Endothelial cell of umbilical vein (primary cell): ENCODE data around the gene SMARCAL1. TPM values are rescaled to one million over a fixed set of nuclear protein-coding genes. Genes with fewer than 3 reads are reported as not detected.

Experiments
- BruUV-seq: library from RNA; stranded (reverse); fragments of 400-500 nt; replicated peaks from 2 replicates; lab custom pipeline; 2021; lab: Mats Ljungman, UMichigan
- CTCF ChIA-PET: fragments of 300-600, 350-600 bp; sonication (Branson Sonifier 250); formaldehyde crosslinking; loops from one replicate; lab custom pipeline; 2021; ENCODE audit warnings: antibody characterized with exemption, inconsistent platforms; lab: Charles Lee
- POLR2A ChIA-PET: fragments of 300-600, 350-600 bp; sonication (Branson Sonifier 250); formaldehyde crosslinking; loops from one replicate; lab custom pipeline; 2021; ENCODE audit warnings: antibody characterized with exemption, inconsistent platforms; lab: Charles Lee
- DNase-seq: peaks from one replicate; pipeline ENCODE4 v3.0.0-alpha.2; 2011; ENCODE audit warnings: low read depth, low spot score
- FAIRE-seq: peaks from 2 replicates; lab custom pipeline; 2011; peaks lifted over from hg19 to GRCh38; lab: Jason Lieb, UNC
- H2AFZ ChIP-seq: 2 replicates; pipeline ENCODE4 v1.6.0; 2012; ENCODE audit warnings: low read depth, low read length, control low read depth, inconsistent platforms
- H3K27ac ChIP-seq: 2 replicates; pipeline ENCODE4 v1.5.1; 2011; ENCODE audit warnings: low read depth, mild to moderate bottlenecking, control low read depth, low read length, moderate library complexity; ENCODE audit not compliant: insufficient read depth
- H3K27me3 ChIP-seq, 2 experiments: 2 replicates each; pipeline versions ENCODE4 v1.6.0 to v1.6.1; 2011; ENCODE audit warnings: low read length in 2 of 2, mixed read lengths in 1 of 2; ENCODE audit not compliant: control insufficient read depth in 2 of 2, insufficient read depth in 2 of 2
- H3K36me3 ChIP-seq, 2 experiments: 2 replicates in 1 of 2; 3 replicates in 1 of 2; pipeline ENCODE4 v1.5.1; 2011; ENCODE audit warnings: low read length in 2 of 2, mild to moderate bottlenecking in 1 of 2, moderate library complexity in 1 of 2; ENCODE audit not compliant: control insufficient read depth in 2 of 2, insufficient read depth in 2 of 2; ENCODE audit errors: extremely low read depth in 1 of 2
- H3K4me1 ChIP-seq: 3 replicates; pipeline ENCODE4 v1.5.1; 2011; ENCODE audit warnings: mild to moderate bottlenecking, low read length; ENCODE audit not compliant: control insufficient read depth, insufficient read depth; ENCODE audit errors: extremely low read depth
- H3K4me2 ChIP-seq: 2 replicates; pipeline ENCODE4 v1.6.1; 2011; ENCODE audit warnings: low read length, control low read depth, mixed read lengths; ENCODE audit not compliant: insufficient read depth
- H3K4me3 ChIP-seq, 3 experiments: fragments of 200-600 bp in 1 of 3; sonication (generic), shearing (Covaris generic) in 1 of 3; replicated peaks in 1 of 3; 2 replicates each; pipeline ENCODE4 v1.5.1; 2011 to 2016; ENCODE audit warnings: control low read depth in 3 of 3, low read length in 3 of 3, mild to moderate bottlenecking in 2 of 3, inconsistent platforms in 1 of 3, low read depth in 1 of 3, moderate library complexity in 1 of 3; ENCODE audit not compliant: insufficient read depth in 1 of 3
- H3K79me2 ChIP-seq: 2 replicates; pipeline ENCODE4 v1.6.0; 2012; ENCODE audit warnings: low read length, inconsistent platforms; ENCODE audit not compliant: control insufficient read depth, insufficient read depth
- H3K9ac ChIP-seq: replicated peaks from 2 replicates; pipeline ENCODE3; 2011; ENCODE audit warnings: low read length, control low read depth; ENCODE audit not compliant: insufficient read depth; ENCODE audit errors: extremely low read depth
- H3K9me1 ChIP-seq: replicated peaks from 3 replicates; pipeline ENCODE4 v1.6.0; 2011; ENCODE audit warnings: mild to moderate bottlenecking, low read length; ENCODE audit not compliant: control insufficient read depth, insufficient read depth; ENCODE audit errors: extremely low read depth
- H3K9me3 ChIP-seq: replicated peaks from 2 replicates; pipeline ENCODE4 v1.5.1; 2012; ENCODE audit warnings: low read length, inconsistent platforms; ENCODE audit not compliant: control insufficient read depth, insufficient read depth
- H4K20me1 ChIP-seq: replicated peaks from 2 replicates; pipeline ENCODE3; 2011; ENCODE audit warnings: mild to moderate bottlenecking, low read length; ENCODE audit not compliant: control insufficient read depth, insufficient read depth; ENCODE audit errors: extremely low read depth
- EZH2 ChIP-seq: IDR thresholded peaks from 2 replicates; pipeline ENCODE4 v1.6.1; 2012; ENCODE audit warnings: borderline replicate concordance, low read depth, mild to moderate bottlenecking, moderate library complexity, low read length, inconsistent platforms; ENCODE audit not compliant: severe bottlenecking
- FOS ChIP-seq: IDR thresholded peaks from 2 replicates; pipeline ENCODE4 v1.6.1; 2011; ENCODE audit warnings: mild to moderate bottlenecking, low read length, moderate library complexity, borderline replicate concordance; ENCODE audit not compliant: insufficient read depth
- GATA2 ChIP-seq: IDR thresholded peaks from 2 replicates; pipeline ENCODE4 v1.7.0; 2011; ENCODE audit warnings: low read depth, mild to moderate bottlenecking, moderate library complexity, mixed read lengths, low read length; ENCODE audit not compliant: insufficient read length, insufficient read depth
- JUN ChIP-seq: IDR thresholded peaks from 2 replicates; pipeline ENCODE4 v1.6.1; 2011; ENCODE audit warnings: borderline replicate concordance, low read depth; ENCODE audit not compliant: insufficient read length, insufficient read depth
- MYC ChIP-seq: IDR thresholded peaks from one replicate; pipeline ENCODE4 v1.6.1; 2011; ENCODE audit warnings: mild to moderate bottlenecking, low read depth, low read length
- POLR2A ChIP-seq: IDR thresholded peaks from 2 replicates; pipeline ENCODE4 v1.6.1; 2012; ENCODE audit warnings: low read depth, mild to moderate bottlenecking, control low read depth, low read length
- POLR2AphosphoS5 ChIP-seq: IDR thresholded peaks from 2 replicates; pipeline ENCODE4 v1.6.1; 2012; ENCODE audit warnings: low read depth, mild to moderate bottlenecking, control low read depth, low read length, moderate library complexity; ENCODE audit not compliant: insufficient read depth
- dilution Hi-C: fragments of 300-500 bp; cut with MboI; formaldehyde crosslinking; loops from one replicate; pipeline ENCODE4 v1.15.0; 2019; ENCODE audit warnings: low sequenced_read_pairs; ENCODE audit not compliant: extremely low pct_ligation_motif_present
- intact Hi-C: fragments of 100-400 bp; cut with micrococcal nuclease; formaldehyde crosslinking; loops from one replicate; pipeline ENCODE4 v1.10.0; 2022
- polyA plus RNA-seq, 4 experiments: library from polyadenylated mRNA; depleted of rRNA in 3 of 4; stranded (reverse) in 3 of 4; unstranded in 1 of 4; fragments of >200 nt; gene quantifications; 2 replicates each; pipeline versions ENCODE4 v1.2.1 to v1.2.3, GENCODE V29; 2011 to 2012; ENCODE audit warnings: missing spikeins in 1 of 4
- total RNA-seq: library from RNA; stranded (reverse); gene quantifications from 2 replicates; pipeline ENCODE4 v1.2.3, GENCODE V29; 2021
- TF ChIP-seq, protein P1 (sequence below): IDR thresholded peaks from 2 replicates; pipeline ENCODE4 v1.6.1; 2011; ENCODE audit not compliant: insufficient read depth, insufficient read length
- TF ChIP-seq, protein P2 (sequence below), 2 donors: IDR thresholded peaks; 1 replicate in 1 of 2; 2 replicates in 1 of 2; pipeline ENCODE4 v1.5.1; 2011; ENCODE audit warnings: low read length in 2 of 2, mild to moderate bottlenecking in 2 of 2, moderate library complexity in 2 of 2, control low read depth in 1 of 2, inconsistent platforms in 1 of 2, low read depth in 1 of 2; ENCODE audit not compliant: insufficient read depth in 1 of 2; ENCODE audit errors: extremely low read depth in 1 of 2

Gene SMARCAL1
- total and polyA plus RNA-seq, 2 donors (not counting 3 experiments of a cell fraction or from before 2014, with no cell fraction given): 25.4 to 30.7 TPM

DNA sequence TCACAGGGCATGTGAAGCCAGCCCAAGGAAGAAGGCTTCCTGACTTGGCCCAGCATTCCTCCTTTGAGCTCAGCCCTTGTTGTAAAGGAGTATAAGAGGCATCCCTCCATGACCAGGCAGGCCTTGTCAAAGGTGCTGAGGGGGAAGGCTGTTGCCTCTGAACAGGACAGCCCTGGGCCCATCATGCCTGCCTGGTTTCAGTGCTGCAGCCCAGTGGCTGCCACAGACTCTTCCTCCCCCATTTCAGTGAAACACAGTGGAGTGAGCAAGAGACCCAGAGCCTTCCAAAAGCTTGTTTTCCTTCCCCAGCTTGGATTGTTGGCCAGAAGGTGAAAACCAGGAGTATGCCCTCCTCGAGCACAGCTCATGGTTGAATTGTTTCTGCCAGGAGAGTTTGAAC, 66.5 kb downstream of the SMARCAL1 start:
- intact Hi-C loops: loop anchor here (1.0 kb wide), 2 partner anchors 11 to 12 kb away; no protein-coding TSS in a partner anchor
- peaks cover 19% of the 10 kb centered on the region for H3K4me1 ChIP-seq
- no peak overlapping the region for H3K9ac ChIP-seq
- H2AFZ ChIP-seq: no peak overlapping the region
- CTCF ChIA-PET: interaction anchor here (0.6 to 2.1 kb wide), 10 partner anchors 8 to 256 kb away, joined by 3 to 12 read pairs (median 4); partner anchors contain the start of genes MARCHF4 and RPL37A
- no peaks in the 10 kb centered on the region for H3K9me3 ChIP-seq
- H3K4me2 ChIP-seq: peak overlapping the region; percentile 12
- peaks cover 0 to 15% of the 10 kb centered on the region in 2 experiments for H3K36me3 ChIP-seq
- no peaks in the 10 kb centered on the region for H3K9me1 ChIP-seq
- H3K79me2 ChIP-seq: no peaks in the 10 kb centered on the region
- no peak for TF ChIP-seq POLR2A
- TF ChIP-seq, protein P1, sequence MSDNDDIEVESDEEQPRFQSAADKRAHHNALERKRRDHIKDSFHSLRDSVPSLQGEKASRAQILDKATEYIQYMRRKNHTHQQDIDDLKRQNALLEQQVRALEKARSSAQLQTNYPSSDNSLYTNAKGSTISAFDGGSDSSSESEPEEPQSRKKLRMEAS: no peak
- no peak for TF ChIP-seq JUN
- TF ChIP-seq GATA2: no peak
- TF ChIP-seq POLR2AphosphoS5: no peak
- no peak for TF ChIP-seq MYC
- TF ChIP-seq EZH2: no peak
- TF ChIP-seq, protein P2, sequence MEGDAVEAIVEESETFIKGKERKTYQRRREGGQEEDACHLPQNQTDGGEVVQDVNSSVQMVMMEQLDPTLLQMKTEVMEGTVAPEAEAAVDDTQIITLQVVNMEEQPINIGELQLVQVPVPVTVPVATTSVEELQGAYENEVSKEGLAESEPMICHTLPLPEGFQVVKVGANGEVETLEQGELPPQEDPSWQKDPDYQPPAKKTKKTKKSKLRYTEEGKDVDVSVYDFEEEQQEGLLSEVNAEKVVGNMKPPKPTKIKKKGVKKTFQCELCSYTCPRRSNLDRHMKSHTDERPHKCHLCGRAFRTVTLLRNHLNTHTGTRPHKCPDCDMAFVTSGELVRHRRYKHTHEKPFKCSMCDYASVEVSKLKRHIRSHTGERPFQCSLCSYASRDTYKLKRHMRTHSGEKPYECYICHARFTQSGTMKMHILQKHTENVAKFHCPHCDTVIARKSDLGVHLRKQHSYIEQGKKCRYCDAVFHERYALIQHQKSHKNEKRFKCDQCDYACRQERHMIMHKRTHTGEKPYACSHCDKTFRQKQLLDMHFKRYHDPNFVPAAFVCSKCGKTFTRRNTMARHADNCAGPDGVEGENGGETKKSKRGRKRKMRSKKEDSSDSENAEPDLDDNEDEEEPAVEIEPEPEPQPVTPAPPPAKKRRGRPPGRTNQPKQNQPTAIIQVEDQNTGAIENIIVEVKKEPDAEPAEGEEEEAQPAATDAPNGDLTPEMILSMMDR (IDR thresholded peaks at IDR 0.05; ENCODE audit: extremely low read depth in 1 of 2, insufficient read depth in 1 of 2, low read depth in 1 of 2, low read length in 2 of 2): no peak
- TF ChIP-seq FOS: no peak
- H3K27me3 ChIP-seq: no peaks in the 10 kb centered on the region
- no TSS peak for BruUV-seq
- H3K27ac ChIP-seq: peak overlapping the region; percentile 51
- POLR2A ChIA-PET: interaction anchor here (0.9 to 2.3 kb wide), 2 partner anchors 19 to 105 kb away, joined by 4 to 12 read pairs; partner anchors contain the start of gene RPL37A
- no peaks in the 10 kb centered on the region for H4K20me1 ChIP-seq
- dilution Hi-C loops: no loop called here
- DNase-seq (no peak), FAIRE-seq (no peak)
- no peak overlapping the region for H3K4me3 ChIP-seq
